GM19463 (cell line): Measurements from ENCODE around the gene TRANK1.

Experiments
- ATAC-seq: cut with Tn5 transposase; IDR thresholded peaks from one replicate; pipeline ENCODE4 v1.9.1; 2021; ENCODE audit warnings: mild to moderate bottlenecking, moderate library complexity; ENCODE audit not compliant: unreplicated experiment

TRANK1 gene

DNA sequence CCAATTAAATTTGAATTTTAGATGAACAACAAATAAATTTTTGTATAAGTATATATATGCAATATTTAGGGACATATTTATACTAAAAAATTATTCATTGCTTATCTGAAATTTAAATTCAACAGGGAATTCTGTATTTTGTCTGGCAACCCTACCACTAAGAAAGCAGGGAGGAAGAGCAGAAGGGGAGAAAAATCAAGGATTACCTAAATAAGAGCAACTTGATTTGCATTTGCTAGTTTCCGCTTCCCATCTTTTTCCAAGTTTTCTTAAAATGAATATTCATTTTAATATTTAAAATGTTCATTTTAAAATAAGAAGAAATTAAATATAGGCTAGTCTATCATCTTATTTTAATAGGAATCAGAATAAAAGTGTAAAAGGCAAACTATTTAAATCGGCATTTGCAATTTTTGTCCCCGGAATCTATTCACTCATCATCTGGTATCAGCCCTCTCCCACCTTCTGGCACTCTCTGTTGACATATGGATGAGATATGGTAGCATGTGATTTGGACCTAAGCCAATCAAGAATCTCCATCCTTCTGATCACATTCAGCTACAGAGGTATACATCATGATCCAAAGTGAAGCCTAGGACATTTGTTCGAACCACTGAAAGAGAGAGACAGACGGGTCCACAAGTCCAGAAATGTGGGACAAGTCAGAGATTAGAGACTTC lies 82.6 kb downstream of the TRANK1 start:
- ATAC-seq = no peak

GRCh38 chr3:36859494-36859893 lies 85.4 kb downstream of the TRANK1 start:
- ATAC-seq = no peak

GRCh38 chr3:36852071-36852470 lies 92.8 kb downstream of the TRANK1 start:
- no peak for ATAC-seq

- no peak for ATAC-seq
Observed at GRCh38 chr3:36850743-36851142, 94.1 kb downstream of the TRANK1 start.

GRCh38 chr3:36846406-36846805 lies 98.4 kb downstream of the TRANK1 start:
- ATAC-seq = no peak

DNA sequence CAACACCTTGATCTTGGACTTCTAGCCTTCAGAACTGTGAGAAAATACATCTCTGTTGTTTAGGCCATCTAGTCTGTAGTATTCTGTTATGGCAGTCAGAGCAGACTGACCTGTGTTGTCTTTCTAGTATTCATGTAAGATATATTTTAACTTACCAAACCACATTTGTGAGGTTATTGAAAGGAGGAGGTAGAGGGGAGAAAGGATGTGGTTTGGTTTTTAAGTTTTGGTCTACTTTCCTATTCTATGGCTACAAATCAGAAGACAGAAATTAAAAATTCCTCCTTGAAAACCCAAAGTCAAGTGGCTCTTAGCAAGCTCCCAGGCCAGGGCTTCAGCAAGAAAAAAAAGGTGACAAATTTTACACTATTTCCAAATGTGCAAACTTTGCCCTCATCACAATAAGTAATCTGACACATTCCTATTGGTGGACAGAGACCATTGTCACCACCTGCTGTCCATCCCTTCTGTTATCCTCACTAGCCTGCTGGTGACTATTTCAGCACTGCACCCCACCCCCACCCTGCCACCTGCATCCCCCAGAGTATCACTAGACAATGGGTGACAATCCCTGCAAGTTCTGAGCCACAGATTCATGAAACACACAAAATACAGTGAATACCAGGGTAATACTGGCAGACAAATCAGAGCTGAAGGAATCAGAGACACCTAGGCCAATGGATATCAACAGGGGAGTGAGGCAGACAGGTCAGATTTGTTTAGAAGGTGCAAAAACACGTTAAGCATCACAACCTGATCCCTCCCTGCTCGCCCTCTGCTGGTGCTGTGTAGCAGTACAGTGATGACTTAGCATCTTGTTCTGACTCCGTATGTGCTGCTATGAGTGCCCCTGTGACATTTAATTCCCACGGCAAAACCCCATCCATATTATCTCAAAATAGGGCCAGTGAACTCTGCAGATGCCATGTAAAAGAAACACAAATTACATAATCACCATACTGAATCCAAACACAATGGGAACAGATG lies 101.5 kb downstream of the TRANK1 start:
- peak; percentile 61 for ATAC-seq

GRCh38 chr3:36842275-36842674 lies 102.6 kb downstream of the TRANK1 start:
- ATAC-seq = no peak

GRCh38 chr3:36840453-36840921 lies 104.4 kb downstream of the TRANK1 start:
- no peak for ATAC-seq

DNA sequence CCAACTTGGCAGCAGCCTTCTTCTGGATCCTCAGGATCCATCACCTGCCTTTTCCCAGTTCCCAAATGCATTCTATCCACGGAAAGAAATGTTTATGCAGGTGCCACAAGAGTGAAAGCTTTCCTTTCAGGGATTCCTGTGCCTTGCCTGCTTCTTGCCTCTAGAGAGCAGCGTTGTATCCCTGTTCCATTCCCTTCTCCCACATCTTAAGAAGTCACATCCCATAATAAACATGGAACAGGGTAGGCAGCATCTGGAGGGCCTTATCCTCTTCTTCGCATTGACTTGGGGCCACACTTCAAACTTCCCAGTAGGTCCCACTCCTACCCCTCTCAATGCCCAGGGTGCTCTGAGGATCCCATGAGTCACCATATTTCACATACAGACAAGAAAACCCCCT lies 107.8 kb downstream of the TRANK1 start:
- ATAC-seq = no peak

GRCh38 chr3:36833160-36833814 lies 111.6 kb downstream of the TRANK1 start:
- no peak for ATAC-seq

DNA sequence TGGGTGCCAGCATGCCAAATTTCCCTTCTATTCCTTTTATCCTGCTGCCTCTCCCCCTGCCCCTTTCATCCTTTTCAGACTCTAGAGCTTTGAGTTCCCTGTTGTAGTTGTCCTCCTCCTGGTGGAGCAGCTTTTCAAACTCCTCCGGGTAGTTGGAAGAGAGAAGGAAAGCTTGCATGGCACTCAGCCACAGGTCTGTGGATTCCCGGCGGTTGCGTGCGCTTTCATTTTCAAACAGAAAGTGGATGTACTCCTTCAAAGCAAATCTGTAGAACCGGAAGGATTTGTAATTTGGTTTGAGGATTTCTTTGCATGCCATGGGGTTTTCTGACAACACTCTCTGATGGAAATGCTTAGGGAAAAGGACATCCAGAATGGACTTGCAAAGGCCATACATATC lies 112.4 kb downstream of the TRANK1 start:
- no peak for ATAC-seq

- ATAC-seq = no peak
Observed at GRCh38 chr3:36827133-36827532, 117.7 kb downstream of the TRANK1 start.

GRCh38 chr3:36826240-36826639 lies 118.6 kb downstream of the TRANK1 start:
- no peak for ATAC-seq

GRCh38 chr3:36824443-36824842 lies 120.4 kb downstream of the TRANK1 start:
- no peak for ATAC-seq

- ATAC-seq = no peak
Observed at GRCh38 chr3:36823806-36824205, 121.0 kb downstream of the TRANK1 start.

DNA sequence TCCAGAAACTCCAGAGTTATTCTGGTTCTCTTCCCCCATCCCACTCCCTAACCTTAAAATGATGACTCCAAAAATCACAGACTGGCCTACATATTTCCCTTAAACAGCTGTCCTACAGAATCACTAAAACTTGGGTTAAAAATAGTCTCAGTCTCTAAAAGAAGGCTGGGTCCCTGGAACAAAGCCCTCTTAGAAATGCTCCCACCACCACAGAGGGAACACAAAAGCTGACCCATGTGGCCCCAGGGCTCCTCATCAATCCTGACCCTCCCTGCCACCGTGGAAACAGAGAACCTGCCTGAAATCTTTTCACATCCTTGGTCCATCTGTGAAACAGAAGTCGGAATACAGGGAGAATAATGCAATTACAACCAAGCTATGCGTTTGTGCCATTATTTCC lies 124.8 kb downstream of the TRANK1 start:
- ATAC-seq = no peak

- no peak for ATAC-seq
Observed at GRCh38 chr3:36817806-36818533, 126.9 kb downstream of the TRANK1 start.

DNA sequence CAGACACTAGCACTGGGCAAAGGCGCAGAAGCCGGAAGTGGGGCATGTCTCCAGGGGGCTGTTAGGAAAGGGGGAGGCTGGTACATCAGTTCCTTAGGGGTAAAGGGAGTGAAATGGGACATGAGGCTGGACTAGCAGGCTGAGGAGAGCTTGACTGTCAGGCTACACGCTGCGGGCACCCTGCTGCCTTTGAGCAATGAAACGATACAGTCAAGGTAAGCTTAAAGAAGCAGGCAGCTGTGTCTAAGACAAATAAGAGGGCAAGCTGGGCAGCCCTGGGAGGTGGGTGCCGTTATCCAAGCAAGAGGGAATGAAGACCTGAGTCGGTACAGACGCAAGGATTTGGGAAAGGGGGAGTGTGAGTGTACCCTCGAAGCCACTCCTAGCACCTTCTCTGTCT lies 129.5 kb downstream of the TRANK1 start:
- no peak for ATAC-seq

DNA sequence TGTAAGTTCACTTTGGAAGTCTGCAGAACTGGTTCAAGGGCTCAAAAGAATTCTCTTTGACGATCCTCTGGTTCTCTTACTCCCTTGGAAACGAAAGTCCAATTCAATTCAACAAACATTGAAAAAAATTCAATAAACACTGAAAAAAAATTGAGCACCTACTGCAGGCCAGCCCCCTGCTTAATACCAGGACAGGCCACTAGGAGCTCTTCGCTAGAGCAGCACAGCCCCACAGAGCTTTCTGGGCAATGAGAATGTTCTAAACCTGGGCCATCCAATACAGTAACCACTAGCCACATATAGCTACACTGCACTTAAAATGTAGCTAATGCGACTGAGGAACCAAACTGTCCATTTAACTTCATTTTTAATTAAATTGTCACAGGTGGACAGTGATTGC lies 130.1 kb downstream of the TRANK1 start:
- ATAC-seq = peak; percentile 58

DNA sequence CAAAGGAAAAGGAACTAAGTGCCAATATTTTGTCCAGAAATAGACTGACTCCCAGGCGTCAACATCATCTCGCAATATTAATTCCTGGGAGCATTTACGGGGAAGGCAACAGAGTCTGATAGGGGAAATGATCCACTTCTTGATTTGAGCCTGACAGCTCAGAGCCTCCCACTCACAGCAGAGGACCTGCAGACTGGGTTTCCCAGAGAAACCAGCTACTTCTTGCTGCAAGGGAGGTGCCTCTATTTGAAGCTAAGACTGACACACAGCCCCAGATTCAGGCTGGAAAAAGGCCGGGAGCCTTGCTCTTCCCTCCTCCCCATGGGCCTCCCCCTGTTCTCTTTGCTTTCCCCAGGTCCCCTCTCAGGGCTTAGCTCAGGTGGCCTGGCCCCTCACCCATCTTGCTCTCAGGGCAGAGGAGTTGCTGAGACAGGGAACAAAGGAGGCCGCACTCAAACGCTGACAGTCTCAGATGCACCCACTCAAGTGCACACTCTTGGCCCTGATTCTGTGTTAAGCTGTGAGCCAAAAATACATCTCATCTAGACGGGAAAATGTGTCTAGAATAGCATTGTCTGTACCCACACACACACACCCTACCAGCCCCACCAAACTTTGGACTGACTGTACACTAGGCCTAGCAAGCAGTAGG lies 130.7 kb downstream of the TRANK1 start:
- no peak for ATAC-seq
